Endothelial cell (in vitro differentiated cells): ENCODE measurements around the gene HERC2. TPM values are rescaled to one million over a fixed set of nuclear protein-coding genes. Genes with fewer than 3 reads are reported as not detected.

Experiments
- DNase-seq: peaks from one replicate; pipeline ENCODE4 v3.0.0; 2021; ENCODE audit warnings: low spot score
- H3K27ac Mint-ChIP-seq: one replicate; pipeline ENCODE4 v1.8.0; 2021; ENCODE audit warnings: mixed read lengths, inconsistent platforms; ENCODE audit not compliant: unreplicated experiment
- H3K27me3 Mint-ChIP-seq: one replicate; pipeline ENCODE4 v1.8.0; 2021; ENCODE audit warnings: mild to moderate bottlenecking, moderate library complexity, mixed read lengths, inconsistent platforms; ENCODE audit not compliant: unreplicated experiment
- H3K36me3 Mint-ChIP-seq: one replicate; pipeline ENCODE4 v1.8.0; 2021; ENCODE audit warnings: mild to moderate bottlenecking, low read depth, mixed read lengths, inconsistent platforms; ENCODE audit not compliant: unreplicated experiment
- H3K4me1 Mint-ChIP-seq: one replicate; pipeline ENCODE4 v1.8.0; 2021; ENCODE audit warnings: mild to moderate bottlenecking, mixed read lengths, inconsistent platforms; ENCODE audit not compliant: unreplicated experiment
- H3K4me3 Mint-ChIP-seq: one replicate; pipeline ENCODE4 v1.8.0; 2021; ENCODE audit warnings: mild to moderate bottlenecking, mixed read lengths, inconsistent platforms; ENCODE audit not compliant: unreplicated experiment
- H3K9me3 Mint-ChIP-seq: one replicate; pipeline ENCODE4 v1.8.0; 2021; ENCODE audit warnings: mixed read lengths, inconsistent platforms; ENCODE audit not compliant: unreplicated experiment
- CTCF ChIP-seq: fragments of 200-600 bp; sonication (generic); IDR thresholded peaks from one replicate; pipeline ENCODE4 v1.5.0; 2021; ENCODE audit warnings: antibody characterized with exemption; ENCODE audit not compliant: unreplicated experiment
- total RNA-seq: library from RNA; stranded (reverse); fragmentation: NEBNext Ultra II Directional; extraction: Animal tissue kit (Norgen Biotek cat#: 25700); gene quantifications from one replicate; pipeline ENCODE4 v1.2.1, GENCODE V29; 2021; ENCODE audit not compliant: unreplicated experiment

Gene HERC2
- total RNA-seq, 1 donor from 2014 or later = 84.6 TPM

DNA sequence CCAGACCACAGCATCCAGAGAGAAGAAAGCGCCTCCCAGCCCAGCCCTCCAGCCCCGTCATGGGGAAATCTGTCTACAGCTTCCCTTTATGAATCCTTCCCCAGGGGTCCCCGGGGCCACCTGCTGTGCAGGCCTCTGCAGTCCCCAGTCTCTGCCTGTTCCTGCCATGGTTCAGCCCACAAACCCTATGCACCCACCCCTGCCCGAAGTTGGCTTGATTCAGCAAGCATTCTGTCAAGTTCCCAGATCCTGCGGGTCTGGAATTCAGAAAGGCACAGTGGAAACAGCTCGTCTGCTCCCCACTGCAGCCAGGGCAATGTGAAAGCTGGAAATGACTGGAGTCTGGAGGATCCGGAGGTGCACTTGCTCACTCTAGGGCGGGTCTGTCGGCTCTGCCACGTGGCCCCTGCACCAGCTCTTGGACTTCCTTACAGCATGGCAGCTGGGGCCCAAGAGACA lies 220.0 kb downstream of the HERC2 start:
- DNase-seq = no peak
- Mint-ChIP-seq H3K9me3 (no peaks in the 10 kb centered on the region), H3K27ac (no peak overlapping the region), H3K36me3 (peaks cover 21% of the 10 kb centered on the region), H3K4me3 (no peak overlapping the region), H3K27me3 (peaks cover 39% of the 10 kb centered on the region), H3K4me1 (peaks cover 23% of the 10 kb centered on the region)
- TF ChIP-seq CTCF = no peak

- Mint-ChIP-seq H3K9me3 (no peaks in the 10 kb centered on the region), H3K4me1 (peaks cover 24% of the 10 kb centered on the region)
Observed at GRCh38 chr15:28101201-28101600, 220.8 kb downstream of the HERC2 start.

DNA sequence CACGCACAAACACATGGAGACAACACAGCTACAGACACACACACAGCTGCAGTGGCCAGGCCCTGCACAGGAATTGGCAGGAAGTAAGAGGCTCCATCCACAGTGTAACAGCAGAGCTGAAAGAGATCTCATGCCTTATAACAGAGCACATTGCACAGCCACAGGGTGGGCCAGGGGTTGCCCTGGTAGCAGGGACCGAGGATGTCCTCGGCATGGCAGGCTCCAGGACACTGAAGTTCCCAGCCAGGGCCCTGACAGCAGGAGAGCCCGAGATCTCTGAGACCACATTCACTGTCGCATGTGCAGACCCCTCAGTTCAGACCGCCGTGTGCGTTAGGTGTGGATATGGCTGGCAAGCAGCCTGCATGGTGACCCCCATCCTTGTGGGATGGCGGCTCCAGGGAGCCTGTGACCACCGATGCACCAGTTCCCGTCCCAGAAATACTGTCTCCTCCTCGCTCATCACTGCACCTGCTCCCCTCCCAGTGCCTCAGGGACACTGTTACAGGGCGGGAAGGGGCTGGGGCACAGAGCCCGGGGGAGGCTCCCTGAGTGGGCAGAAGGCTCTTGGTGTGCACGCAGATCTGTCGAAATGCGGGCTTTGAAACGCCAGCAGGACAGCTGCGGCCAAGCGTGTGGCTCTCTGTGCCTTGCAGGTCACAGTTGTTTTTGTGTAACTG lies 221.3 kb downstream of the HERC2 start:
- TF ChIP-seq CTCF = no peak
- Mint-ChIP-seq H3K27ac (peak overlapping the region; percentile 39), H3K27me3 (peaks cover 43% of the 10 kb centered on the region), H3K36me3 (peaks cover 21% of the 10 kb centered on the region), H3K4me3 (peak overlapping the region; percentile 47), H3K9me3 (no peaks in the 10 kb centered on the region), H3K4me1 (peaks cover 22% of the 10 kb centered on the region)
- DNase-seq = no peak

More at GRCh38 chr15:28101201-28101600, 220.8 kb downstream of the HERC2 start:
- no peak for TF ChIP-seq CTCF
- no peak overlapping the region for H3K27ac Mint-ChIP-seq
- DNase-seq = no peak
- peaks cover 41% of the 10 kb centered on the region for H3K27me3 Mint-ChIP-seq
- H3K36me3 Mint-ChIP-seq = peaks cover 21% of the 10 kb centered on the region
- no peak overlapping the region for H3K4me3 Mint-ChIP-seq

- Mint-ChIP-seq H3K4me1 (peaks cover 20% of the 10 kb centered on the region), H3K27ac (peak overlapping the region; percentile 39), H3K9me3 (no peaks in the 10 kb centered on the region), H3K4me3 (peak overlapping the region; percentile 47), H3K36me3 (peaks cover 21% of the 10 kb centered on the region), H3K27me3 (peaks cover 47% of the 10 kb centered on the region)
- DNase-seq = no peak
- TF ChIP-seq CTCF = no peak
Observed at GRCh38 chr15:28099555-28100140, 222.3 kb downstream of the HERC2 start.
